DMS79 (cell line): Measurements from ENCODE around the gene PRKCB.

ENCODE experiments used
- DNase-seq: peaks from one replicate; lab custom pipeline; 2025; lab: John Stamatoyannopoulos, UW

PRKCB gene

DNA sequence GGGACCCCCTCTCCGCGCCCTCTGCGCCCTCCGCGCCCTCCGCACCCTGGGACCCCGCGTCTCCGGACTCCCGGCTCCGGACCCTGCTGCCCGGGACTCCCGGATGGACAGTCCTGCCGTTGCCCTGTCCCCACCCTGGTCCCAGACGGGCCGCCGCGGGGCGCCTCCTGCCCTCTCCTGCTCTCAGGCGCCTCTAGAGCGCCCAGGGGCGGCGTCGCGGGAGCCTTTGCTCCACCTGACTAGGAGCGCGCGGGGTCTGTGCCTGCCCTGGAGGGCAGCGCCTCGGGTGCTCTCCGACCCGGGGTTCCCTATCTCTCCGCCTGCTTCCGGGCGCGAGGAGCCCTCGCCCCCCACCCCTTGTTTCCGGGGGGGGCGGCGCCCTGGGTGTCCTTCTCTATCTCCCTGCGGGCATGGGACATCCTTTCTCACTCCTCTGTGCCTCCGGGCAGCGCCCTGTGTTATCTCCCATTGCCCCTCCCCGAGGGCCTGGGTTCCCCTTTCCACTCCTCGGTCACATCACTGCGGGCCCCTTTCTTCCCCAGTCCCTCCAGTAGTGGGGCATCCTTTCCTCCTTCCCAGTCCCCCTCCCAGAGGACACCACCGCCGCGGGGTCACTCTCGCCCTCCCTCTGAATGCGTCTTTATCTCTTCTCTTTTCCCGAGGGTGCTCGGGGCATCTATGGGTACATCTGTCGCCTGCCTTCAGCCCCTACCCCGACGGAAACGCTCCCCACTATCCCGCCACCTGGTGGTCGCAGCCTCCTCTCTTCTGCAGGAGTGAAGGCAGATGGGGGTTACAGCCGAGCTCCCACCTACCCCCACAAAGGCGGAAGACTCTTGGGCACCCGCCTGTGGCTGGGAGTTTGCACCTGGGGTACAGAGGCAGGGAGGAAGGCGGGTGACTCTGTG lies 875 bp downstream of the PRKCB start:
- DNase-seq: no peak

DNA sequence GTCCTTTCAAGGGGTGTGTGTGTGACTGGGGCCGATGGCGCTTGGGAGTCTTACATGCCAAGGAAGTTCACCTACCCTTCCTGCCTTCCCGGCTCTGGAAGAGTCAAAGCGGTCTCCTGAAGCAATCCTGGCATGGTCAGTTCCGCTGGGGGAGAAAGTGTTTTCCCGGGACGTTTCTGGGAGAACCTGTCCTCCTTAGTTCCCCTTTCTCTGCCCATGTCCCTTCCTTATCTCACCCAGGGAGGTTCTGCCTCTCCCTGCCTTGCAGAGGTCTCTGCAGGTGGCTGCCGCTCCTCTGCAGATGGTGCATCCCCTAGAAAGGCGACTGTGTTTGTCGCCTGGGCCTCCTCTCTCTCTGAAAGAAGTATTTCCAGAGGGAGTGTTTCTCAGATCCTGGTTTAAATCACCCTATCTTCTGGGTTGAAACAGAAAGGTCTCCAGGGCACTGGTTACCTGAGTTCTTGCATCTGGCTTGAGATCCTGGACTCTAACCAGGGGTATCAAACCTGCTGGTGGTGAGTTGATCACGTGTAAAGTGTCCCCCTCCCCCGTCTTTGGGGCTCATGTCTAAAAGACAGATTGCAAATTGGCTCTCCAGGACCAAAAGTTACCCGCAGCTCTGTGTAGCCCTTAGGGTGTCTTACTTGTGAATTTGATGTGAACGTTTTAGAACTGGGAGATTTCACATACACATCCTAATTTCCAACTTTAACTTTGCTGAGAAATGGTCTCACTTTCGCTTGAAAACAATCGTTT lies 1.9 kb downstream of the PRKCB start:
- DNase-seq: no peak

DNA sequence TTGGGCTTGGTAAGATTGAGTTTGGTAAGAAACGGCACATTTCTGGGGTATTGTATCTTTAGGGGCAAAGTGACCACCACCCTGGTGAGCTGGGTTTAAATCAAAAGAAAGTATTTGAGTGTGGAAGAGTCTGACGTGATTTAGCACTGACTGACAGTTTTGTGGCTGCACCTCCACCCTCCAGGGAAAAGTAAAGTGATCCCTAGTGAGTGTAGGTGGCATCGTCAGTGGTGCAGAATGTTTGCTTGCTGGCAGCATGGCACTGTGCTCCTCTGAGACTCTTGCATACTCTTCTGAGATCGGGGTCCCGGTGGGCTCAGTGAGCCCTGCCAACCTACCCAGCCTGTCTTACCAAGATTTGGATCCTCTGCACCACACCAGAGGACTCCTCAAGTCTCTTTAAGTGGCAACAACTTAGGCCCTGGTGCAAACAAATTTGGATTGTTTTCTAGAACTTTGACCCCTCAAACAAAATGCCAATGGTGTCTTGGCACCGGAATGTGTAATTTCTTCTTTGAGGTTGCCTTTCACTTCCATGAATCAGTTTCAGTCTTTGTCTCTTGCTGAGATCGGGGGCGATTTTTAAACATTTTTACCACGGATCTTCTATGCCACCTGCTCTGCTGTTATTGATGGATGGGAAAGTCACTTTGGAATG lies 2.8 kb downstream of the PRKCB start:
- no peak for DNase-seq

DNA sequence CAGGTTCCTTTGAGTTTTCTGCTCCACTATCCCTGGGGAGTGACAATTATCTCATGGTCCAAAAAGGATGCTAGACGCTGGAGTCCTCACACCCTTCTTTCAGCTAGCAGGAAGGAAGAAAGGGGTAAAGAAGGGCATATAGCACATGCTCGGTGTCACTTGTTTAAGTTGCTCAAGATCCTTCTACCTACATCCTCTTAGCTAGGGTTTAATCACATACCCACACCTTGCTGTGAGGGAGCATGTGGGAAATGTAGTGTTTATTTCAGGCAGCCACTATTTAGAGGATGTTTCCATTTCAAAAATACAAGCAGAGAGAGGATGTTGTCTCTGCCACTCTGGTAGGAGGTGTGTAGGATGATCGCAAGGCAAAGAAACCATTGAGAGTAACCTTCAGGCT lies 4.5 kb downstream of the PRKCB start:
- DNase-seq: no peak

DNA sequence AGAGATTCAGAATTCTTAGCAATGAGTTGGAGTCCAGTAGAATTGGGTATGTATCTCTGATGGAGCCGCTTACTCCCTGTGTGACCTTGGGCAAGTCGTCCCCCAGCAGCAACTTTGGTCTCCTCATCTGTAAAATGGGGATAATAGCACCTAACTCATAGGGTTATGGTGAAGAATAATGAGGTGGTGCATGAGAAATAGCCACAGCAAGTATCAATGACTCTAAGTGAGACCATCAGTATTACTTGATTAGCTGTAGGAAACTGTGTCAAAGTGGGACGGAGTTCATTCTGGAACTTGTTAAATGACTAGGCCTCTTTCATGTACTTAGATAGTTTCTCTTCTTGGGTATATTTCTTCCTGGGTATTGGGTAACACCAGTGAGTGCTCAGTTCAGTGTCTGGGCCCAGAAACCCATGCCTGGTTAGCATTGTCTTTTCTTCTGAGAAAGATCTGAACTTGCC lies 6.4 kb downstream of the PRKCB start:
- DNase-seq: no peak

DNA sequence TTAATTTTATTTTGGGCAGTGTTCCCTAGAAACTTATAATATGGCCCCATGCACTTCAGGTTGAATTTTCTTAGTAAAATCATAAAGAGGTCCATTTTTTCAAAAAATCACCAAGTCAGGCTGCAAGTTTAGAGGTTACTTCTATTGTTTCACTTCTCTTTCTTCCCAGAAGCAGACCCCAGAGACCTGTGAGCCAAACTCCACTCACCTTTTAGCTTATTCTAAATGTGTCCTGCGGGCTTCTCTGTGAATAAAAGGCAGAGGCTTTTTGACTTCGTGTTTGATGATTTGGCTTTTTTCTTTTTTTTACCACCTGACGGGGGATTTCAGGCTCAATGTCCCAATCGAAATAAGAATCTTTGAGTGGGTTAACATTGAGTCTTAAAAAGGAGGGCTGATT lies 7.4 kb downstream of the PRKCB start:
- no peak for DNase-seq

DNA sequence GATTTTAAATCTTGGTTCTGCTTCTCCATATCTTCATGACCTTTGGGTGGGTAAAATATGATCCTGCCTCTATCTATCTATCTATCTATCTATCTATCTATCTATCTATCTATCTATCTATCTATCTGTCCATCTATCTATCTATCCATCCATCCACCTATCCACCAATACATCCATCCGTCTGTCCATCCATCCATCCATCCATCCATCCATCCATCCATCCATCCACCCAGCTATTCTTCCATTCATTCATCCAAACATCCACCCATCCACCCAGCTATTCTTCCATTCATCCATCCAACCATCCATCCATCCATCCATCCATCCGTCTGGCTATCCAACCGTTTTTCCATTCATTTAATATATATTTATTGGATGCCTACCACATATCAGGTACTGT lies 11.5 kb downstream of the PRKCB start:
- no peak for DNase-seq

DNA sequence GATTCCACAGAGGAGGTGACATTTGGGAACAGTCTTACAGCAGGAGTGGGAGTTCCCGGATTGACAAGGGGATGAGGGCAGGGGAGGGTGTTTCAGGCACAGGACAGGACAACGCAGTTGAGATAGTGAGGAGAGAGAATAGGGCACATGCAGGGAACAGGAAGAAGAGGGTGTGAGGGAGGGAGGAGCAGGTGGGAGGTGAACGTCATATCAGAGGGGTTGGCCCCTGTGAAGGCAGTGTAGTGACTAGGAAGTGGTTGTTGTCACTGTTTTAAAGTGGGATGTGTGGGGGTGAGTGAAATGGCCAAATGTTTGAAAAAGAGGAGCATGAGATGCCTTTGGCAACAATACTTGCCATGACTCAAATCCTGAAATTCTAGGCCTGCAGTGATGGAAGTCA lies 12.2 kb downstream of the PRKCB start:
- DNase-seq: no peak

DNA sequence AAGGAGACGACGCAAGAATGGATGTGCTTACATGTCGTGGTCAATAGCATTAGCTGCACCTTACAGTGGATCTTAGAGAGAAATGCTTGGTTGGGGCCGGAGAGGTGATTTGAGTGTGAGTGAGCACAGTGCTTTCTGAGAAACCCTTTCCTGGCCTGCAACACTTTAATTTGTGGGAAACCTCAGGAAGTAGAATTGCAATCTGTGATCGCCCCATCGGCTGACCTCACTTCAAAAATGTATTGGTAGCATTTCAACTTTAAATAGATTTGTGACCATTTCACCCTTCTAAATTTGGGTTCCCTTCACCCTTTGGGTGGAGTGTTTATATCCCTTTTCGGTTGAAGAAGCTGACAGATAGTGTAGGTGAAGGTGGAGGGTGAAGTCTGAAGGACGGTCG lies 13.2 kb downstream of the PRKCB start:
- no peak for DNase-seq

DNA sequence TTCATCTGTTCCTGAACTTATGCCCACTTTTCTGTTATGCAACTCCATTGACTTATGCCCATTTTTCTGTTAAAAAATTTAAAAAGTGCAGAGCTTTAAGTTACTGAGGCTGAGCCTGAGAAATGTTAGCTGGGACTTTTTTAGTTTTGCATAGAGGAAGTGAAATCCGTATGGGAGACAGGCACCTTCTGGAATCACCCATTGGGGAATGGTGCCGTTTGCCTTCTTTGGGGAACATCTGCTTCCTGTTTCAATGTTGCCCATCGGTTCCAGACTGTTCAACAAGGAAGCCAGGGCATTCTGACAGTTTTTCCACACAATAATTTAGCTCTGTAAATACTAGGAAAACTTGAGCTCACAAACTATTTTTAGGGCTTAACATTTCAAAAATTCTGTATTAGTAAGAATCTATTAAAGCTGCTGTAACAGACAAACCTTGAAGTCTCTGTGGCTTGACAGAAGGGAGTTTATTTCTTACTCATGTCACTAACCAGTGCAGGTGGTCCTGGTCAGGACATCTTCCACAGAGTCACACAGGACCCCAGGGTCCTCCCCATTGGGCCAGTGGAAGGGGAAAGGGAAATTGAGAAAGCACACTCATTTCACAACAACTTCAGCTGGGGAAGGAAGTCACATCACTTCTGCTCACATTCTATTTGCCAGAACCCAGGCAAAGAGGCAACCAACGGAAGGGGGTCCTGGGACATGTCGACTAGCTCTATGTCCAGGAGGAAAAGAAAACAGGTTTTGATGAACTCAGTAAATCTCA lies 17.2 kb downstream of the PRKCB start:
- no peak for DNase-seq

DNA sequence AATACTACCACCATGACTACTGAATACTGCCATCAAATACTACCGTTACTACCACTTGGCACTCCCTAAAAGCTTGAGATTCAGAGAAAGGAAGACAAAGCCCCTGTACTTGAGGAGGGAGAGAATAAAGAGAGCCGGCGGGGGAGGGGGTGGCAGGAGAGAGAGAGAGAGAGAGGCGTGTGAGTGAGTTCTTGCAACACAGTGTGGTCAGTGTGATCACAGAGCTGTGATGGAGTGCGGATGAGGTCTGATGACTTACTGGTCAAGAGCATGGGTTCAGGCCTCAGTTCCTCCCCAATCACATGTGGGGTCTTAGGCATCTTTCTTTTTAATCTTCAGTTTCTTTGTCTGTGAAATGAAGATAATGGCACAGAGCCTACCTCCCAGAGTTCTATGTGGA lies 19.2 kb downstream of the PRKCB start:
- no peak for DNase-seq

DNA sequence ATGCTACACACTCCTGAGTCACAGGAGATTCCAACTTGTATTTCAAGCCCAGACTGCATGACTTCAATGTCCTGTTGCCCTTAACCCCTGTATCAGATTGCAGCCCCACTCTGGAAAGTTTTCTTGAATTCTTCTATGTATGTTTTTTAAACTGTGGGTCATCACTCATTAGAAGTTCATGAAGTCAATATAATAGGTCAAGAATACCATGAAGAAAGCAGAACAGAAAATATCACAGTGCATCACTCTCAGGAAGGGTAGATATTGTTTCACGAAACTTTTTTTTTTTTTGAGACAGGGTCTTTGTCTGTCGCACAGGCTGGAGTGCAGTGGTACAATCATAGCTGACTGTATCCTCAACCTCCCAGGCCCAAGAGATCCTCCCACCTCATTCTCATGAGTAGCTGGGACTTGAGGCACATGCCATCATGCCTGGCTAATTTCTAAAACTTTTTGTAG lies 20.5 kb downstream of the PRKCB start:
- DNase-seq: no peak

DNA sequence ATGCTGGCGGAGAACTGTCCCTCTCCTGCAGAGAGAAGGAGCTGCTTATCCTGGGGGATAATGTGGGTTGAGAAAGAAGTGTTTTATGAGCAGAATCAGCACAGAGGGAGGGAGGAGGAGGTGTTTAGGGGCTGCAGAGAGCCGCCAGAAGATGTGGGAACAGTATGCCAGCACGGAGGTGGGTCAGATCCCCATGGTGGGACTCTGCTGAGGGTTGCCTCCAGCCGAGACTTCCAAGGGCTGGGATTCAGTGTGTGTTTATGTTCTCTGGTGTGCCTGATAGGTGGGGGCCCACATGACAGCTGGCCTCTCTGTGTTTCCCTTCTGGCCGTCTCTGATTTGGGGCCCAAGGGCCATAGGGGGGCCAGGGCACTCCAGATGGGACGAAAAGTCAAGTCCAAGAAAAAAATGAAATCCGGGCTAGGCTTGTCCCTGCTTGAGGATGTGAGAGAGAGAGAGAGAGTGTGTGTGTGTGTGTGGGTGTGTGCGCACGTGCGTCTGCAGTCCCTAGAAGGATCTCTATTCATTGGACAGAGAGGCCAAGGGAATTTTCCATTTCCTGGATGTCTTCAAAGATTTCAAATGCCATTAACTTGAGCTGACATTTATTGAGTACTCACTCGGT lies 21.6 kb downstream of the PRKCB start:
- DNase-seq: no peak

DNA sequence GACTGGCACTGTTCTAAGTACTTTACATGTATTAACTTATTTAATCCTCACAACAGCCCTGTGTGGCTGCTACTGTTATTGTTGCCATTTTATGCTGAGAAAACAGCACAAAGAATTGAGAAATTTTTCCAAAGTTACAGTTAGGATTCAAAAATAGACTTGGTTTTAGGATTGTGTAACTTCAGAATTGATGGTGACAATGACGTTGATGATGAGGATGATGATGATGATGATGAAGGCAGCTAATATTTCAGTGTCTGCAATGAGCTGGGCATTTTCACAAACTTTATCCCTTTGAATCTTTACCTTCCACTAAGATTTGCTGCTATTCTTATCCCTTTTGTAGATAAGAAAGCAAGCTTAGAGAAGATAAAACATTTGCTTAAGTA lies 22.1 kb downstream of the PRKCB start:
- DNase-seq: no peak

DNA sequence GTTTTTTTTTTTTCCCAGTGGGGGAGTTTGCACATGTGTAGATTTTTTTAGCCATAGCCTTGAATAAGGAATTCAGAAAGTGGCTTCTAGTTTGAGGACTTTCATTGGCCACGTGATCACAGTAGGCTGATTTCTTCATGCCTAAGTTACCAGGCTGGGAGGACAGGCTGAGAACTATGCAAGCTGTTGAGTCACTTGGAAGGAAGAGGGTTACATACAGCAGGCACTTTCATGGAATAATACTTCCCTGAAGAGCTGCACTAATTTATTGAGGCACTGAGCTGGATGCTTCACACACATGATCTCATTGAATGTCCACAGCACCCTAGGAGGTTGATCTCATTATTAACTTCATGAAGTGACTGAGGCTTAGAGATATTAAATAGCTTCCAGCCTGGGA lies 22.8 kb downstream of the PRKCB start:
- DNase-seq: no peak

DNA sequence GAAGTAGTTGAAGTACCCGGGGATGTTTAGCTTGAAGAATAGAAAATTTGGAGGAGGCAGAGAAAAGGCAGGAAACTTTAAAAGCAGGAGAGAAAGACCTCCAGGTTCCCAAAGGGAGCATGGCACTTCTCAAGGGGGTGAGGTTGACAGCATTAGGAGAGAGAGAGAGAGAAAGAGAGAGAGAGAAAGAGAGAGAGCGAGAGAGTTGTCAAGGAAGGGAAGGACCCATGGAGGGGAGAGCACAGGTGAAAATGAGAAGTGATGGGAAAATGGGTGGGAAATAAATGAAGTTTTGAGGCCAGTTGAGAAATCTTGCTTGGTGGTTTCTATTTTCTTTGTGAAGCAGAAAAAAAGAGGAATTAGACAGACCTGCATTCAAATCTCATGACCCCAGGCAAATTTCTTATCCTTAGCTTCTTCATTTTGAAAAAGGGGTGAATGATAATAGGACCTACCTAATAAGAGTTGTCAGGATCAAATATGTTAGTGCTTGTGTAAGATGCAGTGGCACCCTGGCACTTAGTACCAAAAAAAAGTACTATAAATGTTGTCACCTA lies 24.0 kb downstream of the PRKCB start:
- no peak for DNase-seq

DNA sequence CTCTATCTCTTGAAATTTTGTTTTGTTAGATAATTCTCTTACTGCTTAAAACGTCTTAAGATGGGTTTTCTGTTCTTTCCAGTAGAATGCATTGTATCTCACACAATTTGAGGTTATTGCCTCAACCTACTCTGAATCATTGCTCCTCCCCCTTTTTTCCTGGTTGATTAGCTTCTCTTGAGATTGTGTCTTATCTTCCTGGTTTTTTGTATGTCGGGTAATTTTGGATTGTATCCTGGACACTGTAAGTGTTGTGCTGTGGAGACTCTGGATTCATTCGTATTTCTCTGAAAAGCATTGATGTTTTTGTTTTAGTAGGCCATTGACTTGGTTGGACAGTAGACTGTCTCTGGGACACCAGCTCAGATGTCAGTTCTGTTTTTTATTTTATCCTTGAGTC lies 26.1 kb downstream of the PRKCB start:
- DNase-seq: no peak

DNA sequence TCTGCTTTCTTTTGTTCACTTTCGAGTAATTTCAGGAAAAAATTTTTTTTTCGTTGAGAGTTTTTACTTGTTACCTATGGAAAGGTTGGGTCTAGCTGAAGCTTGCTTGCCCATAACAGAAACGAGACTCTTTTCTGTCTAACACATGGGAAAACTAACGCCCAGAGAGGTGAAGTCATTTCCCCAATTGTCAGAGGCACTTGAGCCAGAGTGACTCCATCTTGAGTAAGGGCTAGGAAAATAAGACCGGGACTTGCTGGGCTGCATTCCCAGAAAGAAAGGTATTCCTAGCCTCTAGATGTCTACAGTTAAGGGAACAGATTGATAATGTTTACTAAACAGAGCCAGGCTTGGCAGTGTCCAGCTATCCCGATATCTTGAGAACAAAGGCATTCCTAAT lies 26.8 kb downstream of the PRKCB start:
- DNase-seq: no peak

DNA sequence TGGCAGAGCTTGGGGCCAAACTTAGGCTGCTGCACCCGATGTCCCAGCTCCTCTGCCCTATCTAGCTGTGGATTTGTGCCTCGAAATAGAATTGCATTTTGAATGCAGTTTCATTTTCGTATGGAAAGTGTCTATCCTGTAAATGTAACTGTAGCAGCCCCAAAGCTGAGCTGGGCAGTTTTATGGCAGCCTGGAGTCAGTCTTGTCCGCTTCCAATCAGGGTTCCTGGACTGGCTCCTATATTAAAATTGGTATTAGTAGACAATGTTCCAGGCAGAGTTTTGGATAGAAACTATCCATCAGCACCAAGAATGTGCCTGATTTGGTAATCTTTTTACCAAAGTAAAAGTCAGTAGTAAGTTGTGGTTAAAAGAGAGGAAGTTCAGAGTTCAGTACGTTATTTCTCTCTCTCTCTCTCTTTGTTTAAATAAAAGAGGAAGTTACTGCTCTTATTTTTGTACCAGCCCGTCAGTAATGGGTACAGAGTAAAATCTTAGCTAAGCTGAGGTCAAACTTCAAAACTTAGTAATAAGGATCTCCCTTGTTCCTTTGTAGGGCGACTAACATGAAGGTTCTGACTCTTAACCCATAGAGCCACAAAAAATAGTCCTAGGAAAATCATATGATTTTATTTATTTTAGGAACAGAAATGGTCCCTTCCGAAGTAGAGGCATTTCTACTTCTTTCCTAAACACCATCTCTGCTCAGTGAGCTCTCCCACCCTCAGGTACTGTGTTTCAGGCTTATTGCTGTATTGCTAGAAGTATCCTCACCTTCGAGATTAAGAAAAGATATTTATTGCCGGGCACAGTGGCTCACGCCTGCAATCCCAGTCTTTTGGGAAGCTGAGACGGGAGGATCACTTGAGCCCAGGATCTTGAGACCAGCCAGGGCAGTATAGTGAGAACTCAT lies 28.0 kb downstream of the PRKCB start:
- DNase-seq: no peak

DNA sequence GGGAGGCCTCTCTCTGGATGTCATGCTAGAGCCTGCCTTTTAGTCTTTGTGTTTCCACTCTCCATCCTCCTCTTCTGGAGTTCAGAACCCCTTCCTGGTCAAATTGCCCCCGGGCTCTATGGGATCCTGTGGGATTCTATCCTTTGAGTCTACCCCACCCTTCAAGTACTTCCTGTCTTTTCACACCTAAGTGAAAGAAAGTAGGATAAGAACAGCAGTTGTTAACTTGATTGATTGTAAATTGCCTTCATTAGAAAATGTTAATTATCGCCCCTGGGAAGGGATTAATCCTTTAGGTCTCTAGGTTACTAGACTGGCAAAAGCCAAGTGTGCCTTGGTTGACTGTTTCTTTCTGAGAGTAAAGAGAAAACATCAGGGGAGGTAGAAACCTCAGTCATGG lies 30.1 kb downstream of the PRKCB start:
- DNase-seq: no peak
